Left renal pelvis (tissue), 4 donors: ENCODE data around the gene AK3. TPM values are rescaled to one million over a fixed set of nuclear protein-coding genes. Genes with fewer than 3 reads are reported as not detected.
"Not testable (repeated sequence)": the region's sequence is repeated elsewhere in the genome, so short reads cannot be mapped to it uniquely, and the experiment has no call there.

Experiments
- DNase-seq, 4 donors: peaks; one replicate each; pipeline ENCODE4 v3.0.0-alpha.2; 2013; ENCODE audit warnings: low read depth in 4 of 4, low spot score in 3 of 4
- polyA plus RNA-seq, 4 donors: library from polyadenylated mRNA; unstranded; fragments of 120-200 nt; gene quantifications; one replicate each; pipeline ENCODE4 v1.2.1, GENCODE V29; 2013; ENCODE audit not compliant: insufficient read length in 4 of 4

The AK3 gene
- 100 to 1,000 TPM in 3 of 4 donors, 10 to 100 TPM in 1; 76.7 to 120 (median 108) TPM for polyA plus RNA-seq

GRCh38 chr9:4740638-4741364, at the start of gene AK3:
Gene AK3 (minus strand): TSS chr9:4741202. CDS start chr9:4741087, 115 bp downstream.
- DNase-seq = peak in 3 of 4 donors; percentile 75 to 77 (median 75)

GRCh38 chr9:4788703-4789102, 47.7 kb upstream of the AK3 start:
- DNase-seq = no peak

GRCh38 chr9:4787876-4788275, 46.9 kb upstream of the AK3 start:
- no peak for DNase-seq

GRCh38 chr9:4786599-4786998, 45.6 kb upstream of the AK3 start:
- no peak for DNase-seq

GRCh38 chr9:4784403-4784802, 43.4 kb upstream of the AK3 start:
- DNase-seq = no peak

- DNase-seq = not testable (repeated sequence)
These were observed 42.2 kb upstream of the AK3 start for GRCh38 chr9:4783191-4783590.

- DNase-seq = no peak
These were observed 40.4 kb upstream of the AK3 start for GRCh38 chr9:4781408-4781807.

GRCh38 chr9:4780651-4781050, 39.6 kb upstream of the AK3 start:
- no peak for DNase-seq

- DNase-seq = not testable (repeated sequence)
These were observed 34.0 kb upstream of the AK3 start for GRCh38 chr9:4774958-4775357.

- no peak for DNase-seq
These were observed 33.2 kb upstream of the AK3 start for GRCh38 chr9:4774209-4774608.

GRCh38 chr9:4771788-4772187, 30.8 kb upstream of the AK3 start:
- DNase-seq = no peak

- DNase-seq = no peak
These were observed 28.5 kb upstream of the AK3 start for GRCh38 chr9:4769321-4770080.

- no peak for DNase-seq
These were observed 27.7 kb upstream of the AK3 start for GRCh38 chr9:4768681-4769080.

GRCh38 chr9:4764033-4764432, 23.0 kb upstream of the AK3 start:
- no peak for DNase-seq

GRCh38 chr9:4762886-4763541, 22.0 kb upstream of the AK3 start:
- DNase-seq = peak in 2 of 4 donors; percentile 14 to 22

- peak in 3 of 4 donors; percentile 62 to 73 (median 67) for DNase-seq
These were observed 21.3 kb upstream of the AK3 start for GRCh38 chr9:4762108-4762885.

GRCh38 chr9:4760122-4760521, 19.1 kb upstream of the AK3 start:
- no peak for DNase-seq

- peak in 2 of 4 donors; percentile 24 to 39 for DNase-seq
These were observed 15.4 kb upstream of the AK3 start for GRCh38 chr9:4756420-4756819.

GRCh38 chr9:4755026-4755609, 14.1 kb upstream of the AK3 start:
- DNase-seq = no peak

GRCh38 chr9:4754530-4754929, 13.5 kb upstream of the AK3 start:
- not testable (repeated sequence) for DNase-seq
